Kidney (tissue), 14 donors: ENCODE data around the gene TTC19. TPM values are rescaled to one million over a fixed set of nuclear protein-coding genes. Genes with fewer than 3 reads are reported as not detected.
A peak's percentile ranks its signal among the peaks of the same experiment; 100 is the strongest.

Experiments used
- DNase-seq, 5 donors: peaks; one replicate each; pipeline ENCODE4 v3.0.0-alpha.2; 2013 to 2020
- FAIRE-seq: peaks from 2 replicates; lab custom pipeline; 2012; peaks lifted over from hg19 to GRCh38; lab: Jason Lieb, UNC
- H3K27ac ChIP-seq, 2 donors: one replicate each; pipeline ENCODE4 v1.7.0; 2013; ENCODE audit warnings: low read depth in 2 of 2, low read length in 2 of 2, inconsistent platforms in 1 of 2
- H3K27me3 ChIP-seq: one replicate; pipeline ENCODE4 v1.7.1; 2013; ENCODE audit warnings: low read length, inconsistent platforms; ENCODE audit not compliant: control insufficient read depth, insufficient read depth
- H3K36me3 ChIP-seq, 3 donors: one replicate each; pipeline versions ENCODE4 v1.7.0 to v1.7.1; 2013; ENCODE audit warnings: low read length in 3 of 3, control low read depth in 1 of 3, inconsistent platforms in 1 of 3; ENCODE audit not compliant: insufficient read depth in 3 of 3, control insufficient read depth in 2 of 3
- H3K4me1 ChIP-seq, 3 donors: one replicate each; pipeline versions ENCODE4 v1.7.0 to v1.7.1; 2013; ENCODE audit warnings: low read length in 3 of 3, inconsistent platforms in 1 of 3, low read depth in 1 of 3; ENCODE audit not compliant: control insufficient read depth in 2 of 3, insufficient read depth in 2 of 3
- H3K4me3 ChIP-seq, 3 donors: one replicate each; pipeline versions ENCODE4 v1.7.0 to v1.8.1; 2013; ENCODE audit warnings: low read length in 3 of 3, control low read depth in 1 of 3, inconsistent platforms in 1 of 3
- H3K9ac ChIP-seq, 3 donors: one replicate each; pipeline versions ENCODE4 v1.7.0 to v1.7.1; 2013; ENCODE audit warnings: low read length in 3 of 3, control low read depth in 1 of 3, inconsistent platforms in 1 of 3
- H3K9me3 ChIP-seq, 3 donors: one replicate each; pipeline versions ENCODE4 v1.7.0 to v1.7.1; 2013; ENCODE audit warnings: low read length in 3 of 3, control low read depth in 1 of 3, inconsistent platforms in 1 of 3; ENCODE audit not compliant: control insufficient read depth in 2 of 3, insufficient read depth in 1 of 3
- intact Hi-C: fragments of 100-400 bp; cut with DNase I; formaldehyde crosslinking; loops from one replicate; pipeline ENCODE4 v1.11.1; 2022
- polyA plus RNA-seq: library from polyadenylated mRNA; stranded (reverse); fragments of 350-450 nt; fragmentation: Illumina TruSeq; extraction: RNeasy Lipid Tissue Mini Kit (QIAGEN cat#74804); gene quantifications from one replicate; pipeline ENCODE4 v1.2.3, GENCODE V29; 2014; ENCODE audit warnings: low read depth, low replicate concordance; ENCODE audit not compliant: insufficient read depth
- total RNA-seq: library from RNA; stranded (reverse); fragmentation: NEBNext Ultra II Directional; extraction: Animal tissue kit (Norgen Biotek cat#: 25700); gene quantifications from one replicate; pipeline ENCODE4 v1.2.1, GENCODE V29; 2021
- TF ChIP-seq, protein P1 (sequence below): IDR thresholded peaks from 3 replicates; pipeline ENCODE4 v1.5.1; 2012; ENCODE audit warnings: mild to moderate bottlenecking, moderate library complexity, borderline replicate concordance; ENCODE audit not compliant: insufficient read depth; ENCODE audit errors: extremely low read depth
- donor health status: control.
- donor health status: control.
- donor health status: control.
- donor health status: control.
- donor health status: control.
- donor health status: DM: yes; HTN: yes; CAD: no.
- donor health status: Normal renal cell carcinoma (clear cell type).

Gene TTC19
- total and polyA plus RNA-seq, 2 donors from 2014 or later: 42.0 to 47.7 TPM

DNA sequence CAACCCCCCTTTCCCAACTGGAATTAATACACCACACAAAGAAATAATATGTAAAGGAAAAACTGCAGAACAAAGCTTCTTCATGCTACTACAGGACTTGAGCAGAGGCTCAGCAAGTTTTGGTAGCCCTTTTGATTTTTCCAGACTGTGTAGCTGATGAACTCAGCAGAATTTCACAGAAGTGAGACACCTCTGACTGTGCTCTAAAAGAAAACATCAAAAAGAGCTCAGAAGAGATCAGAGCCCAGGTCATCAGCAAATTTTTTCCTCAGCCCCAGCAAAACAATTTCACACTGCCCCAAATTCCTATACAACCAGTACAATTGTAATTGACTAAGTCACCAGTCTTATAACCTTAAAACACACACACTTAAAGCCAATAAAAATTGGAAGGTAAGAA, 38.0 kb downstream of the TTC19 start:
- FAIRE-seq: no peak
- H3K9ac ChIP-seq: no peak overlapping the region
- TF ChIP-seq, protein P1, sequence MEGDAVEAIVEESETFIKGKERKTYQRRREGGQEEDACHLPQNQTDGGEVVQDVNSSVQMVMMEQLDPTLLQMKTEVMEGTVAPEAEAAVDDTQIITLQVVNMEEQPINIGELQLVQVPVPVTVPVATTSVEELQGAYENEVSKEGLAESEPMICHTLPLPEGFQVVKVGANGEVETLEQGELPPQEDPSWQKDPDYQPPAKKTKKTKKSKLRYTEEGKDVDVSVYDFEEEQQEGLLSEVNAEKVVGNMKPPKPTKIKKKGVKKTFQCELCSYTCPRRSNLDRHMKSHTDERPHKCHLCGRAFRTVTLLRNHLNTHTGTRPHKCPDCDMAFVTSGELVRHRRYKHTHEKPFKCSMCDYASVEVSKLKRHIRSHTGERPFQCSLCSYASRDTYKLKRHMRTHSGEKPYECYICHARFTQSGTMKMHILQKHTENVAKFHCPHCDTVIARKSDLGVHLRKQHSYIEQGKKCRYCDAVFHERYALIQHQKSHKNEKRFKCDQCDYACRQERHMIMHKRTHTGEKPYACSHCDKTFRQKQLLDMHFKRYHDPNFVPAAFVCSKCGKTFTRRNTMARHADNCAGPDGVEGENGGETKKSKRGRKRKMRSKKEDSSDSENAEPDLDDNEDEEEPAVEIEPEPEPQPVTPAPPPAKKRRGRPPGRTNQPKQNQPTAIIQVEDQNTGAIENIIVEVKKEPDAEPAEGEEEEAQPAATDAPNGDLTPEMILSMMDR: no peak
- H3K27me3 ChIP-seq: no peaks in the 10 kb centered on the region
- no peaks in the 10 kb centered on the region for H3K4me1 ChIP-seq
- DNase-seq: no peak
- intact Hi-C loops: no loop called here
- no peak overlapping the region for H3K27ac ChIP-seq
- H3K36me3 ChIP-seq: peaks cover 17 to 37% (median 27%) of the 10 kb centered on the region in 3 donors
- no peaks in the 10 kb centered on the region for H3K9me3 ChIP-seq
- no peak overlapping the region for H3K4me3 ChIP-seq

DNA sequence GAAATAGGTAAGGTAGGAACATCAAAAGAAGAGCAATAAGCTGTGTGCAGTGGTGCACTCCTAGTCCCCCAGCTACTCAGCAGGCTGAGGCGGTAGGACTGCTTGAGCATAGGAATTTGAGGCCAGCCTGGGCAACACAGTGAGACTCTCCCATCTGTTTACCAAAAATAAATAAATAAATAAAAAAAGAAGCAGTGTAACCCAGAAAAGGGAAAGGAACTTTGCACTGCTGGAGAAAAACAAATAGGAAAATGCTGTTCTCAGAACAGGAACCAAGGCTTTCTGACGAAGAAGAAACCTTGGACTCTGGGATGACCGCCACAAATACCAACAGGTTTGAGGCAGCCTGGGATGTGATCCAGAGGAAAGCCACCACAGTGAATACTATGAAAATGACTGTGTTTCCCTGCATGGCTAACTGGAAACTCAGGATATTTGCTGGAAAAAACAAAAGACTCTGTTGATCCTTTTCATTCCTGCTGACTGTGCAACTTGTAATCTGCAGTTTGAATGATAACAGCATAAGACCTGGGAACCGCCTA, 41.2 kb downstream of the TTC19 start:
- intact Hi-C loops: no loop called here
- H3K27ac ChIP-seq: peak overlapping the region; percentile 2 to 67
- peak in 2 of 5 donors; percentile 3 to 23 for DNase-seq
- H3K4me1 ChIP-seq: no peaks in the 10 kb centered on the region
- H3K9ac ChIP-seq: no peak overlapping the region
- no peak for FAIRE-seq
- no peaks in the 10 kb centered on the region for H3K9me3 ChIP-seq
- TF ChIP-seq, protein P1: no peak
- H3K4me3 ChIP-seq: no peak overlapping the region
- H3K27me3 ChIP-seq: no peaks in the 10 kb centered on the region
- H3K36me3 ChIP-seq: peaks cover 23 to 30% (median 30%) of the 10 kb centered on the region in 3 donors

DNA sequence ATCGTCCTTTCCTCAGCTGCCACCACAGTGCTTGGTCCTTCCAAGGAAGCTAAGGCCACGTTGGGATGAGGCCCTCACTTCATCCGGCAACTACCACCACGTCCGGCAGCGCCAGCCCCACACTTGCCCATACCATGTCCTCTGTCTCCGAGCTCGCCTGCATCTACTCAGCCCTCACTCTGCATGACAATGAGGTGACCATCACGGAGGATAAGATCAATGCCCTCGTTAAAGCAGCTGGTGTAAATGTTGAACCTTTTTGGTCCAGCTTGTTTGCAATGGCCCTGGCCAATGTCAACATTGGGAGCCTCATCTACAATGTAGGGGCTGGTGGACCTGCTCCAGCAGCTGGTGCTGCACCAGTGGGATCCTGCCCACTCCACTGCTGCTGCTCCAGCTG, 44.9 kb downstream of the TTC19 start:
- DNase-seq: no peak
- intact Hi-C loops: no loop called here
- TF ChIP-seq, protein P1: no peak
- Histone ChIP-seq H3K4me1 (no peaks in the 10 kb centered on the region), H3K36me3 (peaks cover 20 to 40% (median 39%) of the 10 kb centered on the region in 3 donors), H3K9ac (no peak overlapping the region), H3K4me3 (no peak overlapping the region), H3K27ac (no peak overlapping the region), H3K9me3 (no peaks in the 10 kb centered on the region), H3K27me3 (no peaks in the 10 kb centered on the region)
- FAIRE-seq: no peak

DNA sequence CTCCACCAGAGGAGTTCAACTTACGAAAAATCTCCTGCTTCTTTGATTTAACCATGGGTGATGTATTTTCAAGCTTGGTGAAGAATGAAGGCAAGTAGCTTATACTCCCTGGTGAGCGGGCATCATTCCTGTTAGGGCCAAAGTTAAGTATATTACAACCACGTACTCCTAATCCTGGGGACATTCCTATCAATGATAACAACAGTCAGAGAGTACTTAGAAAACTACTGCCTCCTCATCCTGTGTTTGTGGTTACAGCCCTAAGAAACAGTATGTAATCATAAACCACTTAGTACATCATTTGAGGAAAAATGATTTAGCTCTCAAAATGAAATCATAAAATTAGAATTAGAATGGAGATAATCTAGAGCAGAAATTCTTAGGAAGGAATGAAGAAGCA, 47.3 kb downstream of the TTC19 start:
- FAIRE-seq (no peak), DNase-seq (no peak)
- TF ChIP-seq, protein P1: no peak
- H3K27me3 ChIP-seq: no peaks in the 10 kb centered on the region
- no peak overlapping the region for H3K9ac ChIP-seq
- intact Hi-C loops: no loop called here
- H3K4me3 ChIP-seq: no peak overlapping the region
- H3K9me3 ChIP-seq: no peaks in the 10 kb centered on the region
- no peak overlapping the region for H3K27ac ChIP-seq
- H3K4me1 ChIP-seq: no peaks in the 10 kb centered on the region
- H3K36me3 ChIP-seq: peaks cover 18 to 44% (median 38%) of the 10 kb centered on the region in 3 donors
